Adrenal gland (tissue), 12 donors: Measurements from ENCODE around the gene BAG5. TPM values are rescaled to one million over a fixed set of nuclear protein-coding genes. Genes with fewer than 3 reads are reported as not detected.

Source experiments
- DNase-seq, 7 donors: peaks; one replicate each; pipeline ENCODE4 v3.0.0-alpha.2; 2019 to 2020
- H3K27ac ChIP-seq, 5 donors: fragments of 200-600 bp; sonication (generic) in 4 of 5; 1 replicate in 3 of 5; 2 replicates in 2 of 5; pipeline versions ENCODE4 v1.5.1 to v1.8.0; 2016 to 2020; ENCODE audit warnings: mild to moderate bottlenecking in 1 of 5
- H3K27me3 ChIP-seq: fragments of 200-600 bp; 2 replicates; pipeline ENCODE4 v1.8.0; 2021
- H3K36me3 ChIP-seq, 2 donors: fragments of 200-600 bp; replicated peaks in 1 of 2; 1 replicate in 1 of 2; 2 replicates in 1 of 2; pipeline versions ENCODE4 v1.5.1 to v1.8.0; 2018 to 2022
- H3K4me1 ChIP-seq, 2 donors: fragments of 200-600 bp; replicated peaks in 1 of 2; 1 replicate in 1 of 2; 2 replicates in 1 of 2; pipeline versions ENCODE4 v1.5.1 to v1.8.0; 2018 to 2021
- H3K4me3 ChIP-seq, 4 donors: fragments of 200-600 bp; sonication (generic) in 3 of 4; one replicate each; pipeline ENCODE4 v1.5.1; 2016 to 2018
- H3K9me3 ChIP-seq, 3 donors: fragments of 200-600 bp; sonication (generic) in 1 of 3; replicated peaks in 1 of 3; 1 replicate in 2 of 3; 2 replicates in 1 of 3; pipeline versions ENCODE4 v1.5.1 to v1.8.0; 2016 to 2021
- CTCF ChIP-seq, 6 experiments: fragments of 450-650 bp in 4 of 6; fragments of 200-600 bp in 2 of 6; sonication (generic) in 1 of 6; IDR thresholded peaks; 1 replicate in 5 of 6; 2 replicates in 1 of 6; pipeline versions ENCODE4 v1.5.1 to v1.8.0; 2016 to 2021; ENCODE audit warnings: antibody characterized with exemption in 6 of 6, mild to moderate bottlenecking in 2 of 6, moderate library complexity in 1 of 6
- POLR2A ChIP-seq, 2 donors: fragments of 450-650 bp; IDR thresholded peaks; one replicate each; pipeline ENCODE4 v1.6.1; 2017; ENCODE audit warnings: antibody characterized with exemption in 2 of 2, mild to moderate bottlenecking in 2 of 2, moderate library complexity in 1 of 2
- WGBS, 4 donors: extraction: QIAGEN DNeasy Blood & Tissue Kit in 2 of 4; methylation state at CpG; one replicate each; pipeline versions ENCODE4 v1.1.5 to v1.1.7; 2013 to 2017; 5-methylcytosine and 5-hydroxymethylcytosine counted together
- intact Hi-C, 2 donors: fragments of 100-400 bp; cut with DNase I; formaldehyde crosslinking; loops; one replicate each; pipeline versions ENCODE4 v1.14.1 to v1.15.0; 2022 to 2023
- polyA plus RNA-seq, 3 donors: library from polyadenylated mRNA; stranded (reverse); fragments of 200-250 nt in 2 of 3; fragments of 350-450 nt in 1 of 3; fragmentation: Illumina TruSeq in 1 of 3; extraction: RNeasy Lipid Tissue Mini Kit (QIAGEN cat#74804) in 1 of 3; gene quantifications; one replicate each; pipeline ENCODE4 v1.2.3, GENCODE V29; 2013 to 2014
- total RNA-seq, 9 donors: library from RNA; depleted of rRNA in 4 of 9; stranded (reverse); fragments of >200 nt in 4 of 9; fragments of 120-200 nt in 1 of 9; fragmentation: NEBNext Ultra II Directional in 1 of 9; extraction: Animal tissue kit (Norgen Biotek cat#: 25700) in 1 of 9; gene quantifications; one replicate each; pipeline versions ENCODE4 v1.1.0 to v1.2.4, GENCODE V29; 2013 to 2023
- donor health status: healthy with polysubstance abuse.
- donor health status: Bipolar disorder and iron deficiency.
- donor health status: DM: yes; HTN: yes; CAD: no.
- donor health status: DM: no; HTN: no; CAD: no.
- donor health status: DM: no; HTN: no; CAD: no.
- donor health status: DM: yes; HTN: yes; CAD: no.

Gene BAG5
- total and polyA plus RNA-seq, 12 donors, result 5.2 to 33.5 (median 24.7) TPM

- Histone ChIP-seq H3K4me3 (no peak overlapping the region), H3K9me3 (no peaks in the 10 kb centered on the region), H3K36me3 (peaks cover 0 to 12% of the 10 kb centered on the region in 2 donors), H3K4me1 (peaks cover 0 to 4% of the 10 kb centered on the region in 2 donors), H3K27me3 (no peaks in the 10 kb centered on the region), H3K27ac (peak overlapping the region in 1 of 5 donors; percentile 35)
- intact Hi-C loops, result no loop called here
- TF ChIP-seq POLR2A (IDR thresholded peaks at IDR 0.05) (no peak), CTCF (IDR thresholded peaks at IDR 0.05) (no peak)
- DNase-seq, result peak in 1 of 7 donors; percentile 67
- 61 to 76% (median 70%) methylated on average over 4 to 11 of the region's 11 CpGs for WGBS, 4 donors
Observed at GRCh38 chr14:103594265-103594664, 31.8 kb upstream of the BAG5 start.

GRCh38 chr14:103593577-103593976 lies 31.1 kb upstream of the BAG5 start:
- H3K9me3 ChIP-seq, result no peaks in the 10 kb centered on the region
- no peak for DNase-seq
- no peak for TF ChIP-seq CTCF (IDR thresholded peaks at IDR 0.05)
- TF ChIP-seq POLR2A (IDR thresholded peaks at IDR 0.05), result no peak
- H3K27ac ChIP-seq, result peak overlapping the region in 1 of 5 donors; percentile 35
- no peak overlapping the region for H3K4me3 ChIP-seq
- H3K36me3 ChIP-seq, result peaks cover 0 to 12% of the 10 kb centered on the region in 2 donors
- H3K27me3 ChIP-seq, result no peaks in the 10 kb centered on the region
- WGBS, 4 donors, result 66 to 76% (median 72%) methylated on average over 6 of the region's 6 CpGs
- intact Hi-C loops, result no loop called here
- peaks cover 0 to 4% of the 10 kb centered on the region in 2 donors for H3K4me1 ChIP-seq

- Histone ChIP-seq H3K4me1 (no peaks in the 10 kb centered on the region), H3K9me3 (no peaks in the 10 kb centered on the region), H3K36me3 (peaks cover 0 to 7% of the 10 kb centered on the region in 2 donors), H3K27me3 (no peaks in the 10 kb centered on the region), H3K27ac (no peak overlapping the region), H3K4me3 (no peak overlapping the region)
- no peak for DNase-seq
- 88 to 95% (median 94%) methylated on average over 11 of the region's 11 CpGs for WGBS, 4 donors
- TF ChIP-seq CTCF (IDR thresholded peaks at IDR 0.05) (no peak), POLR2A (IDR thresholded peaks at IDR 0.05) (no peak)
- intact Hi-C loops, result loop anchor here in 1 of 2 donors (10.0 kb wide), 1 partner anchor 400 kb away; no protein-coding TSS in a partner anchor
Observed at GRCh38 chr14:103584326-103584915, 22.0 kb upstream of the BAG5 start.

- no peaks in the 10 kb centered on the region for H3K27me3 ChIP-seq
- no peak overlapping the region for H3K27ac ChIP-seq
- no peaks in the 10 kb centered on the region for H3K9me3 ChIP-seq
- no peak for DNase-seq
- H3K4me1 ChIP-seq, result peaks cover 0 to 4% of the 10 kb centered on the region in 2 donors
- no peak overlapping the region for H3K4me3 ChIP-seq
- WGBS, 4 donors, result 92 to 95% (median 94%) methylated on average over 18 to 26 of the region's 26 CpGs
- intact Hi-C loops, result loop anchor here in 1 of 2 donors (10.0 kb wide), 1 partner anchor 403 kb away; no protein-coding TSS in a partner anchor
- H3K36me3 ChIP-seq, result peaks cover 0 to 23% of the 10 kb centered on the region in 2 donors
- TF ChIP-seq POLR2A (IDR thresholded peaks at IDR 0.05), result no peak
- TF ChIP-seq CTCF (IDR thresholded peaks at IDR 0.05), result no peak
Observed at GRCh38 chr14:103581954-103582703, 19.7 kb upstream of the BAG5 start.
